DND-41 (cell line): ENCODE results near the gene ZNF492.
A peak's percentile ranks its signal among the peaks of the same experiment; 100 is the strongest.
"Not testable (repeated sequence)": the region's sequence is repeated elsewhere in the genome, so short reads cannot be mapped to it uniquely, and the experiment has no call there.

Experiments used
- ATAC-seq: fragments of 200-7000 bp; cut with Tn5 transposase; 3 replicates; pipeline ENCODE4 v1.9.1; 2021; ENCODE audit warnings: low read depth; ENCODE audit not compliant: insufficient read depth
- DNase-seq: peaks from one replicate; pipeline ENCODE4 v3.0.0-alpha.2; 2020
- H2AFZ ChIP-seq: 2 replicates; pipeline ENCODE4 v1.6.0; 2012; ENCODE audit warnings: low read depth, low read length
- H3K27ac ChIP-seq: 2 replicates; pipeline ENCODE4 v1.5.1; 2012; ENCODE audit warnings: low read length, inconsistent platforms
- H3K27me3 ChIP-seq: fragments of 200-600 bp; sonication (generic); 2 replicates; pipeline ENCODE4 v1.6.0; 2012; ENCODE audit warnings: low read length, mild to moderate bottlenecking, inconsistent platforms; ENCODE audit not compliant: insufficient read depth, poor library complexity
- H3K36me3 ChIP-seq: 2 replicates; pipeline ENCODE4 v1.5.1; 2012; ENCODE audit warnings: low read length, inconsistent platforms; ENCODE audit not compliant: insufficient read depth
- H3K4me1 ChIP-seq: 2 replicates; pipeline ENCODE4 v1.5.1; 2012; ENCODE audit warnings: mild to moderate bottlenecking, low read length; ENCODE audit not compliant: insufficient read depth
- H3K4me2 ChIP-seq: 2 replicates; pipeline ENCODE4 v1.6.0; 2012; ENCODE audit warnings: mild to moderate bottlenecking, moderate library complexity, low read length, inconsistent platforms; ENCODE audit not compliant: insufficient read depth
- H3K4me3 ChIP-seq, 2 experiments: fragments of 200-600 bp in 1 of 2; shearing (Covaris generic) in 1 of 2; 2 replicates each; pipeline ENCODE4 v1.5.1; 2012 to 2016; ENCODE audit warnings: inconsistent platforms in 2 of 2, low read length in 2 of 2, mild to moderate bottlenecking in 2 of 2, low read depth in 1 of 2, moderate library complexity in 1 of 2
- H3K79me2 ChIP-seq: 2 replicates; pipeline ENCODE4 v1.6.0; 2012; ENCODE audit warnings: low read length, inconsistent platforms; ENCODE audit not compliant: insufficient read depth
- H3K9ac ChIP-seq: 2 replicates; pipeline ENCODE4 v1.6.0; 2012; ENCODE audit warnings: low read depth, mild to moderate bottlenecking, inconsistent platforms, low read length, moderate library complexity
- H3K9me3 ChIP-seq: 2 replicates; pipeline ENCODE4 v1.5.1; 2012; ENCODE audit warnings: low read length, moderate library complexity, mild to moderate bottlenecking, inconsistent platforms; ENCODE audit not compliant: insufficient read depth, severe bottlenecking
- H4K20me1 ChIP-seq: 2 replicates; pipeline ENCODE4 v1.6.0; 2012; ENCODE audit warnings: low read length; ENCODE audit not compliant: insufficient read depth
- CTCF ChIP-seq: IDR thresholded peaks from 2 replicates; pipeline ENCODE4 v1.5.1; 2012; ENCODE audit warnings: borderline replicate concordance, low read length, moderate library complexity, mild to moderate bottlenecking; ENCODE audit not compliant: poor library complexity, severe bottlenecking; ENCODE audit errors: extremely low read depth
- EZH2 ChIP-seq: IDR thresholded peaks from 3 replicates; pipeline ENCODE4 v1.6.1; 2012; ENCODE audit warnings: borderline replicate concordance, low read depth, mild to moderate bottlenecking, moderate library complexity, low read length, inconsistent platforms; ENCODE audit not compliant: severe bottlenecking

Gene ZNF492

GRCh38 chr19:22627526-22627925, 6.6 kb upstream of the ZNF492 start:
- Histone ChIP-seq H3K36me3 (no peaks in the 10 kb centered on the region), H3K27me3 (no peaks in the 10 kb centered on the region), H3K9ac (no peak overlapping the region), H3K4me3 (no peak overlapping the region), H3K4me1 (no peaks in the 10 kb centered on the region), H3K4me2 (no peak overlapping the region), H4K20me1 (no peaks in the 10 kb centered on the region), H3K79me2 (no peaks in the 10 kb centered on the region), H3K9me3 (peaks cover 19% of the 10 kb centered on the region), H3K27ac (no peak overlapping the region), H2AFZ (no peak overlapping the region)
- no peak for TF ChIP-seq EZH2
- TF ChIP-seq CTCF: no peak
- no peak for DNase-seq
- no peak for ATAC-seq

- Histone ChIP-seq H3K79me2 (no peaks in the 10 kb centered on the region), H3K9ac (no peak overlapping the region), H3K36me3 (no peaks in the 10 kb centered on the region), H2AFZ (no peak overlapping the region), H3K4me3 (no peak overlapping the region), H4K20me1 (no peaks in the 10 kb centered on the region), H3K4me1 (no peaks in the 10 kb centered on the region), H3K27me3 (no peaks in the 10 kb centered on the region), H3K4me2 (no peak overlapping the region), H3K27ac (no peak overlapping the region), H3K9me3 (peaks cover 18% of the 10 kb centered on the region)
- no peak for TF ChIP-seq EZH2
- TF ChIP-seq CTCF: no peak
- ATAC-seq: no peak
- DNase-seq: no peak
Measured at GRCh38 chr19:22628401-22628800, 5.7 kb upstream of the ZNF492 start.

- TF ChIP-seq EZH2 (no peak), CTCF (no peak)
- Histone ChIP-seq H3K79me2 (peaks cover 49% of the 10 kb centered on the region), H4K20me1 (no peaks in the 10 kb centered on the region), H3K9me3 (peaks cover 25% of the 10 kb centered on the region), H3K36me3 (peaks cover 9% of the 10 kb centered on the region), H3K9ac (peak overlapping the region; percentile 89), H3K4me2 (peak overlapping the region; percentile 68), H3K27me3 (no peaks in the 10 kb centered on the region), H3K27ac (peak overlapping the region; percentile 94), H3K4me1 (peaks cover 15% of the 10 kb centered on the region; the same call in 1 of the 2 replicates), H3K4me3 (peak overlapping the region; percentile 91 to 98), H2AFZ (peak overlapping the region; percentile 95)
- ATAC-seq (peak; percentile 45), DNase-seq (no peak)
Measured at GRCh38 chr19:22634450-22634827, 315 bp downstream of the ZNF492 start.

- H3K4me3 ChIP-seq, H2AFZ ChIP-seq, H4K20me1 ChIP-seq, H3K27ac ChIP-seq, H3K79me2 ChIP-seq, H3K27me3 ChIP-seq, H3K4me1 ChIP-seq, DNase-seq, H3K36me3 ChIP-seq, H3K4me2 ChIP-seq, H3K9ac ChIP-seq, ATAC-seq: not testable (repeated sequence)
- peaks cover 29% of the 10 kb centered on the region for H3K9me3 ChIP-seq
Measured at GRCh38 chr19:22685493-22685892, 51.4 kb downstream of the ZNF492 start.

- not testable (repeated sequence) for H3K4me2 ChIP-seq, ATAC-seq, H2AFZ ChIP-seq, H3K27ac ChIP-seq, H3K4me1 ChIP-seq, H3K9ac ChIP-seq, H3K4me3 ChIP-seq, H3K79me2 ChIP-seq, H4K20me1 ChIP-seq, H3K27me3 ChIP-seq, H3K36me3 ChIP-seq
- peak; percentile 19 for DNase-seq
- peaks cover 11% of the 10 kb centered on the region for H3K9me3 ChIP-seq
Measured at GRCh38 chr19:22702661-22703060, 68.5 kb downstream of the ZNF492 start.

GRCh38 chr19:22703096-22703495, 69.0 kb downstream of the ZNF492 start:
- H3K9me3 ChIP-seq: peaks cover 11% of the 10 kb centered on the region
- H2AFZ ChIP-seq, DNase-seq, H3K36me3 ChIP-seq, H4K20me1 ChIP-seq, ATAC-seq, H3K27ac ChIP-seq, H3K27me3 ChIP-seq, H3K9ac ChIP-seq, H3K79me2 ChIP-seq, H3K4me1 ChIP-seq, H3K4me2 ChIP-seq, H3K4me3 ChIP-seq: not testable (repeated sequence)
